ENCODE data around the gene IGLON5.

DNA sequence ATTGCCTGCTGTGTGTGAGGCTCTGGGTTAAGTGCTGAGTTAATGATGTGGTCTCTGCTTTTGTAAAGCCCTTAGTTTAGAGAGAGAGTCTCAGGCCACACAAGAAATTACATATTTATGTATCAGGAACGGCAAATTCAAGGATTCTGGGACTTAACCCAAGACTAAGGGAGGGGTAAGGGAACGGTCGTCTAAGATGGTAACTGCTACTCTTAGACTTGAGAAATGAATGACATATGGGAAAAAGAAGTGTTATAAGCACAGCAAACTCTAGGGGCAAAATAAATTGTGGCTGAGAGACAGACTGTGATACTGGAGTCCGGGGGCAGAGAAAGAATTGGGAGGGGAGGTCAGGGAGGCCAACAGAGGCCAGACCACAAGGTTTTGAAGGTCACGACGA, 20.3 kb downstream of the IGLON5 start:
- TF ChIP-seq, protein P1, sequence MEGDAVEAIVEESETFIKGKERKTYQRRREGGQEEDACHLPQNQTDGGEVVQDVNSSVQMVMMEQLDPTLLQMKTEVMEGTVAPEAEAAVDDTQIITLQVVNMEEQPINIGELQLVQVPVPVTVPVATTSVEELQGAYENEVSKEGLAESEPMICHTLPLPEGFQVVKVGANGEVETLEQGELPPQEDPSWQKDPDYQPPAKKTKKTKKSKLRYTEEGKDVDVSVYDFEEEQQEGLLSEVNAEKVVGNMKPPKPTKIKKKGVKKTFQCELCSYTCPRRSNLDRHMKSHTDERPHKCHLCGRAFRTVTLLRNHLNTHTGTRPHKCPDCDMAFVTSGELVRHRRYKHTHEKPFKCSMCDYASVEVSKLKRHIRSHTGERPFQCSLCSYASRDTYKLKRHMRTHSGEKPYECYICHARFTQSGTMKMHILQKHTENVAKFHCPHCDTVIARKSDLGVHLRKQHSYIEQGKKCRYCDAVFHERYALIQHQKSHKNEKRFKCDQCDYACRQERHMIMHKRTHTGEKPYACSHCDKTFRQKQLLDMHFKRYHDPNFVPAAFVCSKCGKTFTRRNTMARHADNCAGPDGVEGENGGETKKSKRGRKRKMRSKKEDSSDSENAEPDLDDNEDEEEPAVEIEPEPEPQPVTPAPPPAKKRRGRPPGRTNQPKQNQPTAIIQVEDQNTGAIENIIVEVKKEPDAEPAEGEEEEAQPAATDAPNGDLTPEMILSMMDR (conservative IDR thresholded peaks at IDR 0.05; ENCODE audit: low read length) = no peak
- TF ChIP-seq EZH2phosphoT487 (IDR thresholded peaks at IDR 0.05; ENCODE audit: borderline replicate concordance) = no peak

All from Loucy (cell line).